ENCODE measurements around the gene POLRMT. TPM values are rescaled to one million over a fixed set of nuclear protein-coding genes. Genes with fewer than 3 reads are reported as not detected.

Gene POLRMT
- total RNA-seq, 1 donor from 2014 or later = 29.0 TPM

GRCh38 chr19:625257-625656 lies 8.1 kb downstream of the POLRMT start:
- DNase-seq (ENCODE audit: low read depth) (no peak), FAIRE-seq (no peak)
- Histone ChIP-seq H3K36me3 (ENCODE audit: control insufficient read depth, insufficient read depth, low read length) (peaks cover 9% of the 10 kb centered on the region), H3K4me3 (ENCODE audit: low read depth, low read length) (no peak overlapping the region), H3K27me3 (ENCODE audit: control insufficient read depth, insufficient read depth, low read length) (no peaks in the 10 kb centered on the region)
- TF ChIP-seq, protein P1, sequence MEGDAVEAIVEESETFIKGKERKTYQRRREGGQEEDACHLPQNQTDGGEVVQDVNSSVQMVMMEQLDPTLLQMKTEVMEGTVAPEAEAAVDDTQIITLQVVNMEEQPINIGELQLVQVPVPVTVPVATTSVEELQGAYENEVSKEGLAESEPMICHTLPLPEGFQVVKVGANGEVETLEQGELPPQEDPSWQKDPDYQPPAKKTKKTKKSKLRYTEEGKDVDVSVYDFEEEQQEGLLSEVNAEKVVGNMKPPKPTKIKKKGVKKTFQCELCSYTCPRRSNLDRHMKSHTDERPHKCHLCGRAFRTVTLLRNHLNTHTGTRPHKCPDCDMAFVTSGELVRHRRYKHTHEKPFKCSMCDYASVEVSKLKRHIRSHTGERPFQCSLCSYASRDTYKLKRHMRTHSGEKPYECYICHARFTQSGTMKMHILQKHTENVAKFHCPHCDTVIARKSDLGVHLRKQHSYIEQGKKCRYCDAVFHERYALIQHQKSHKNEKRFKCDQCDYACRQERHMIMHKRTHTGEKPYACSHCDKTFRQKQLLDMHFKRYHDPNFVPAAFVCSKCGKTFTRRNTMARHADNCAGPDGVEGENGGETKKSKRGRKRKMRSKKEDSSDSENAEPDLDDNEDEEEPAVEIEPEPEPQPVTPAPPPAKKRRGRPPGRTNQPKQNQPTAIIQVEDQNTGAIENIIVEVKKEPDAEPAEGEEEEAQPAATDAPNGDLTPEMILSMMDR (IDR thresholded peaks at IDR 0.05; ENCODE audit: insufficient read depth, low read length, severe bottlenecking) = no peak

GRCh38 chr19:624433-625109 lies 8.8 kb downstream of the POLRMT start:
- H3K36me3 ChIP-seq (ENCODE audit: control insufficient read depth, insufficient read depth, low read length) = peaks cover 9% of the 10 kb centered on the region
- H3K27me3 ChIP-seq (ENCODE audit: control insufficient read depth, insufficient read depth, low read length) = no peaks in the 10 kb centered on the region
- DNase-seq (ENCODE audit: low read depth) (no peak), FAIRE-seq (no peak)
- H3K4me3 ChIP-seq (ENCODE audit: low read depth, low read length) = no peak overlapping the region
- TF ChIP-seq, protein P1 (IDR thresholded peaks at IDR 0.05; ENCODE audit: insufficient read depth, low read length, severe bottlenecking) = no peak

GRCh38 chr19:623974-624373 lies 9.4 kb downstream of the POLRMT start:
- DNase-seq (ENCODE audit: low read depth) = no peak
- FAIRE-seq = no peak
- H3K36me3 ChIP-seq (ENCODE audit: control insufficient read depth, insufficient read depth, low read length) = peaks cover 11% of the 10 kb centered on the region
- H3K4me3 ChIP-seq (ENCODE audit: low read depth, low read length) = no peak overlapping the region
- TF ChIP-seq, protein P1 (IDR thresholded peaks at IDR 0.05; ENCODE audit: insufficient read depth, low read length, severe bottlenecking) = no peak
- no peaks in the 10 kb centered on the region for H3K27me3 ChIP-seq (ENCODE audit: control insufficient read depth, insufficient read depth, low read length)

- peak; percentile 32 for FAIRE-seq
- TF ChIP-seq, protein P1 (IDR thresholded peaks at IDR 0.05; ENCODE audit: insufficient read depth, low read length, severe bottlenecking) = no peak
- H3K36me3 ChIP-seq (ENCODE audit: control insufficient read depth, insufficient read depth, low read length) = peaks cover 13% of the 10 kb centered on the region
Observed at GRCh38 chr19:623175-623916, 10.0 kb downstream of the POLRMT start.

DNA sequence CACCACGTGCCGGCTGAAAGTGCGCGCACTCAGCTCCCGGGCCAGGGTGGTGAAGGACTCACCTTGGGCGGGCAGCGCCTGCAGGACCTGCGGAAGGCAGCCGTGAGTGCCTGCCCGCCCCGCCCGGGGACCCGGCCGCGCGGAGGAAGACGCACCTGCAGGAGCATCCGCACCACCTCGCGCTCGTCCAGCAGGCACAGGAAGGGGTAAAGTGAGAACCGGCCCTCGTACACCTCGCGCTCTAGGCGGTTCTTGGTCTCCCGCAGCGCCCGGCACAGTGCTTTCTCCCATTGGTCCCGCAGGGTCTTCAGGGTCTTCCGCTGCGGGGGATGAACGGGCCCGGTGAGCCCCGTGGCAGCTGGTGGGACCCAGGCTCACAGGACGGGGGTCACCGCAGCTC lies 10.7 kb downstream of the POLRMT start:
- DNase-seq (ENCODE audit: low read depth) (no peak), FAIRE-seq (no peak)
- TF ChIP-seq, protein P1 (IDR thresholded peaks at IDR 0.05; ENCODE audit: insufficient read depth, low read length, severe bottlenecking) = no peak
- Histone ChIP-seq H3K36me3 (ENCODE audit: control insufficient read depth, insufficient read depth, low read length) (peaks cover 16% of the 10 kb centered on the region), H3K27me3 (ENCODE audit: control insufficient read depth, insufficient read depth, low read length) (no peaks in the 10 kb centered on the region), H3K4me3 (ENCODE audit: low read depth, low read length) (no peak overlapping the region)

More at GRCh38 chr19:623175-623916, 10.0 kb downstream of the POLRMT start:
- no peaks in the 10 kb centered on the region for H3K27me3 ChIP-seq (ENCODE audit: control insufficient read depth, insufficient read depth, low read length)
- no peak overlapping the region for H3K4me3 ChIP-seq (ENCODE audit: low read depth, low read length)
- no peak for DNase-seq (ENCODE audit: low read depth)
